Osteocyte (in vitro differentiated cells): ENCODE measurements around the gene SPPL2C. TPM values are rescaled to one million over a fixed set of nuclear protein-coding genes. Genes with fewer than 3 reads are reported as not detected.
A peak's percentile ranks its signal among the peaks of the same experiment; 100 is the strongest.

Experiments
- DNase-seq: peaks from one replicate; pipeline ENCODE4 v3.0.0; 2021; ENCODE audit warnings: mixed read lengths; ENCODE audit not compliant: unreplicated experiment; ENCODE audit errors: extremely low spot score
- H3K27ac Mint-ChIP-seq: one replicate; pipeline ENCODE4 v1.8.0; 2021; ENCODE audit warnings: mild to moderate bottlenecking, mixed read lengths; ENCODE audit not compliant: unreplicated experiment
- H3K27me3 Mint-ChIP-seq: one replicate; pipeline ENCODE4 v1.8.0; 2021; ENCODE audit warnings: mixed read lengths; ENCODE audit not compliant: unreplicated experiment
- H3K36me3 Mint-ChIP-seq: one replicate; pipeline ENCODE4 v1.8.0; 2021; ENCODE audit warnings: mixed read lengths; ENCODE audit not compliant: unreplicated experiment
- H3K4me1 Mint-ChIP-seq: one replicate; pipeline ENCODE4 v1.8.0; 2021; ENCODE audit warnings: mixed read lengths; ENCODE audit not compliant: unreplicated experiment
- H3K4me3 Mint-ChIP-seq: one replicate; pipeline ENCODE4 v1.8.0; 2021; ENCODE audit warnings: mild to moderate bottlenecking, moderate library complexity, mixed read lengths; ENCODE audit not compliant: unreplicated experiment
- H3K9me3 Mint-ChIP-seq: one replicate; pipeline ENCODE4 v1.8.0; 2021; ENCODE audit warnings: mixed read lengths; ENCODE audit not compliant: unreplicated experiment
- CTCF ChIP-seq: fragments of 200-600 bp; sonication (generic); IDR thresholded peaks from 2 replicates; pipeline ENCODE4 v1.5.0; 2021; ENCODE audit warnings: antibody characterized with exemption, mild to moderate bottlenecking, moderate library complexity
- total RNA-seq: library from RNA; stranded (reverse); gene quantifications from 2 replicates; pipeline ENCODE4 v1.2.1, GENCODE V29; 2021

SPPL2C gene
- total RNA-seq, 1 donor from 2014 or later: not detected

GRCh38 chr17:45851873-45852272 lies 7.2 kb downstream of the SPPL2C start:
- Mint-ChIP-seq H3K27ac (no peak overlapping the region), H3K36me3 (no peaks in the 10 kb centered on the region), H3K4me1 (no peaks in the 10 kb centered on the region), H3K9me3 (no peaks in the 10 kb centered on the region), H3K27me3 (peaks cover 5% of the 10 kb centered on the region), H3K4me3 (no peak overlapping the region)
- no peak for DNase-seq
- TF ChIP-seq CTCF: no peak

- Mint-ChIP-seq H3K27me3 (peaks cover 5% of the 10 kb centered on the region), H3K9me3 (no peaks in the 10 kb centered on the region), H3K4me3 (no peak overlapping the region), H3K4me1 (no peaks in the 10 kb centered on the region), H3K36me3 (no peaks in the 10 kb centered on the region), H3K27ac (no peak overlapping the region)
- TF ChIP-seq CTCF: peak; percentile 87
- no peak for DNase-seq
These were observed 8.0 kb downstream of the SPPL2C start for GRCh38 chr17:45852535-45853297.

GRCh38 chr17:45854209-45854608 lies 9.5 kb downstream of the SPPL2C start:
- no peak overlapping the region for H3K4me3 Mint-ChIP-seq
- DNase-seq: no peak
- no peaks in the 10 kb centered on the region for H3K9me3 Mint-ChIP-seq
- H3K36me3 Mint-ChIP-seq: no peaks in the 10 kb centered on the region
- no peak for TF ChIP-seq CTCF
- H3K27ac Mint-ChIP-seq: no peak overlapping the region
- peaks cover 7% of the 10 kb centered on the region for H3K27me3 Mint-ChIP-seq
- H3K4me1 Mint-ChIP-seq: no peaks in the 10 kb centered on the region

GRCh38 chr17:45855691-45856336 lies 11.1 kb downstream of the SPPL2C start:
- H3K36me3 Mint-ChIP-seq: no peaks in the 10 kb centered on the region
- no peak for DNase-seq
- H3K4me3 Mint-ChIP-seq: no peak overlapping the region
- no peaks in the 10 kb centered on the region for H3K4me1 Mint-ChIP-seq
- no peaks in the 10 kb centered on the region for H3K9me3 Mint-ChIP-seq
- H3K27me3 Mint-ChIP-seq: peaks cover 7% of the 10 kb centered on the region
- no peak overlapping the region for H3K27ac Mint-ChIP-seq
- TF ChIP-seq CTCF: no peak

- Mint-ChIP-seq H3K27me3 (peaks cover 15% of the 10 kb centered on the region), H3K27ac (no peak overlapping the region)
These were observed 13.5 kb downstream of the SPPL2C start for GRCh38 chr17:45857977-45858708.

More at GRCh38 chr17:45857977-45858708, 13.5 kb downstream of the SPPL2C start:
- no peaks in the 10 kb centered on the region for H3K4me1 Mint-ChIP-seq
- no peaks in the 10 kb centered on the region for H3K9me3 Mint-ChIP-seq
- DNase-seq: no peak
- no peak overlapping the region for H3K4me3 Mint-ChIP-seq
- no peak for TF ChIP-seq CTCF
- H3K36me3 Mint-ChIP-seq: no peaks in the 10 kb centered on the region
